ENCODE measurements around the gene ZPLD1.

The ZPLD1 gene

GRCh38 chr3:102434715-102435114, at the start of gene ZPLD1:
Gene ZPLD1, plus strand, starts transcription at chr3:102435015. Its CDS starts 3,473 bp downstream, at chr3:102438488.
- no peak for DNase-seq

- no peak for DNase-seq
Observed at GRCh38 chr3:102390171-102390864, 44.5 kb upstream of the ZPLD1 start.

GRCh38 chr3:102390916-102391315, 43.9 kb upstream of the ZPLD1 start:
- DNase-seq: no peak

- DNase-seq: no peak
Observed at GRCh38 chr3:102391491-102391890, 43.3 kb upstream of the ZPLD1 start.

GRCh38 chr3:102394517-102394916, 40.3 kb upstream of the ZPLD1 start:
- DNase-seq: no peak

GRCh38 chr3:102398176-102398575, 36.6 kb upstream of the ZPLD1 start:
- DNase-seq: no peak

GRCh38 chr3:102398666-102399065, 36.1 kb upstream of the ZPLD1 start:
- DNase-seq: no peak

- no peak for DNase-seq
Observed at GRCh38 chr3:102400142-102400541, 34.7 kb upstream of the ZPLD1 start.

GRCh38 chr3:102400766-102401165, 34.0 kb upstream of the ZPLD1 start:
- no peak for DNase-seq

GRCh38 chr3:102410616-102411015, 24.2 kb upstream of the ZPLD1 start:
- DNase-seq: no peak

- no peak for DNase-seq
Observed at GRCh38 chr3:102415553-102415952, 19.3 kb upstream of the ZPLD1 start.

GRCh38 chr3:102419786-102420185, 15.0 kb upstream of the ZPLD1 start:
- no peak for DNase-seq

- no peak for DNase-seq
Observed at GRCh38 chr3:102441832-102442231, 7.0 kb downstream of the ZPLD1 start.

- DNase-seq: no peak
Observed at GRCh38 chr3:102443021-102443420, 8.2 kb downstream of the ZPLD1 start.

- no peak for DNase-seq
Observed at GRCh38 chr3:102444101-102444500, 9.3 kb downstream of the ZPLD1 start.

GRCh38 chr3:102447272-102447671, 12.5 kb downstream of the ZPLD1 start:
- no peak for DNase-seq

- no peak for DNase-seq
Observed at GRCh38 chr3:102449341-102449740, 14.5 kb downstream of the ZPLD1 start.

GRCh38 chr3:102449930-102450329, 15.1 kb downstream of the ZPLD1 start:
- DNase-seq: no peak

- DNase-seq: no peak
Observed at GRCh38 chr3:102450976-102451375, 16.2 kb downstream of the ZPLD1 start.

- no peak for DNase-seq
Observed at GRCh38 chr3:102451543-102451942, 16.7 kb downstream of the ZPLD1 start.

- DNase-seq: no peak
Observed at GRCh38 chr3:102454181-102454580, 19.4 kb downstream of the ZPLD1 start.

GRCh38 chr3:102457644-102458043, 22.8 kb downstream of the ZPLD1 start:
- DNase-seq: no peak

- no peak for DNase-seq
Observed at GRCh38 chr3:102460579-102460978, 25.8 kb downstream of the ZPLD1 start.

GRCh38 chr3:102464261-102464660, 29.4 kb downstream of the ZPLD1 start:
- DNase-seq: no peak

GRCh38 chr3:102466001-102466400, 31.2 kb downstream of the ZPLD1 start:
- DNase-seq: no peak
